ENCODE data around the gene ADCY7. TPM values are rescaled to one million over a fixed set of nuclear protein-coding genes. Genes with fewer than 3 reads are reported as not detected.

Gene ADCY7
- total RNA-seq, 1 donor from 2014 or later, result 30.3 TPM

DNA sequence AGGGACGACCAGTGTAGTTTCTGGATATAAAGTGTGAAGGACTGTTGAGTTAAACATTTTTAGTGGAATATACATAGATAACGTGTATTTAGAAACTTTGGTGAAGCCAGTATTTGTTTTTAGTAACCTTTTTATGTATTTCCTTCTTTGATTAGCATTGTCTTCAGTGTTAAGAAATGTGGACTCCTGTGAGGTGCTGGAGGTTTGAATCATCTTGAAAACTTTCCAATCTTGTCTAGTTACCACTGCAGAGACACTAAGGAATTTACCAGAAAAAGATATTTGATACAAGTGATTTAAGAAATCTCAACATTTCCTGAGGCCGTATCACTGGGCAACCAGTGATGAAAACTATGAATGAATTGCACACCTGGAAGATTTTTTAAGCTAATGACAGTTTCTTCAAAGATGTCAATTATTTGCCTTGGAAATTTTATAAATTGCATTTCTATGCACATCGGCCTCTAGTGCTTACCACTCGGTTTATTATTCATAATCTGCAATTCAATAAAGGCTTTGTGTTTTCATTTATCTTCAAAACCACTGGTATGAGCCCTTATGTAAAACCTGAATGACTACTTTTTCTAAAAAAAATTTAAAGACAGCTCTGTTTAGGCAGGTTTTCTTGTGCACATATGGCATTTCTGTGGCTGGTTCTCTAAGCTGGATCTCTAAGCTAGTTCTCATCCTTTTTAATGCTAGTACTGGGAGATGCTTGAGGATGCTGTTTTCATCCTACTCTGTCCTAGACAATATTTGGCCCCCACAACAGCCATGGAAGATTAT lies 31.4 kb upstream of the ADCY7 start:
- peak overlapping the region; percentile 25 for H3K4me2 ChIP-seq (ENCODE audit: low read length)
- no peaks in the 10 kb centered on the region for H3K36me3 ChIP-seq (ENCODE audit: insufficient read depth, low read length)
- Mint-ChIP-seq H3K27ac (ENCODE audit: unreplicated experiment) (peak overlapping the region; percentile 37), H3K9me3 (ENCODE audit: unreplicated experiment) (no peaks in the 10 kb centered on the region), H3K4me3 (ENCODE audit: unreplicated experiment) (no peak overlapping the region), H3K27me3 (ENCODE audit: low read depth, unreplicated experiment) (no peaks in the 10 kb centered on the region), H3K36me3 (ENCODE audit: low read depth, unreplicated experiment) (no peaks in the 10 kb centered on the region), H3K4me1 (ENCODE audit: low read depth, unreplicated experiment) (peaks cover 24% of the 10 kb centered on the region)
- H3K9ac ChIP-seq (ENCODE audit: low read length), result no peak overlapping the region
- DNase-seq (ENCODE audit: low read depth), result peak; percentile 75
- H3K79me2 ChIP-seq (ENCODE audit: insufficient read depth, low read length), result no peaks in the 10 kb centered on the region
- peak overlapping the region; percentile 37 for H3K27ac ChIP-seq (ENCODE audit: low read depth, low read length)
- peaks cover 18% of the 10 kb centered on the region for H3K4me1 ChIP-seq (ENCODE audit: insufficient read depth, low read length)
- no peak overlapping the region for H3K4me3 ChIP-seq (ENCODE audit: insufficient read depth, low read depth, low read length)
- no peaks in the 10 kb centered on the region for H3K9me3 ChIP-seq (ENCODE audit: insufficient read depth, low read depth, low read length)
- H4K20me1 ChIP-seq (ENCODE audit: insufficient read depth, low read length), result no peaks in the 10 kb centered on the region
- TF ChIP-seq EZH2 (IDR thresholded peaks at IDR 0.05; ENCODE audit: insufficient read depth, low read length), result no peak
- TF ChIP-seq, protein P1, sequence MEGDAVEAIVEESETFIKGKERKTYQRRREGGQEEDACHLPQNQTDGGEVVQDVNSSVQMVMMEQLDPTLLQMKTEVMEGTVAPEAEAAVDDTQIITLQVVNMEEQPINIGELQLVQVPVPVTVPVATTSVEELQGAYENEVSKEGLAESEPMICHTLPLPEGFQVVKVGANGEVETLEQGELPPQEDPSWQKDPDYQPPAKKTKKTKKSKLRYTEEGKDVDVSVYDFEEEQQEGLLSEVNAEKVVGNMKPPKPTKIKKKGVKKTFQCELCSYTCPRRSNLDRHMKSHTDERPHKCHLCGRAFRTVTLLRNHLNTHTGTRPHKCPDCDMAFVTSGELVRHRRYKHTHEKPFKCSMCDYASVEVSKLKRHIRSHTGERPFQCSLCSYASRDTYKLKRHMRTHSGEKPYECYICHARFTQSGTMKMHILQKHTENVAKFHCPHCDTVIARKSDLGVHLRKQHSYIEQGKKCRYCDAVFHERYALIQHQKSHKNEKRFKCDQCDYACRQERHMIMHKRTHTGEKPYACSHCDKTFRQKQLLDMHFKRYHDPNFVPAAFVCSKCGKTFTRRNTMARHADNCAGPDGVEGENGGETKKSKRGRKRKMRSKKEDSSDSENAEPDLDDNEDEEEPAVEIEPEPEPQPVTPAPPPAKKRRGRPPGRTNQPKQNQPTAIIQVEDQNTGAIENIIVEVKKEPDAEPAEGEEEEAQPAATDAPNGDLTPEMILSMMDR (IDR thresholded peaks at IDR 0.05; ENCODE audit: insufficient read depth, low read depth, low read length), result no peak
- H3K27me3 ChIP-seq (ENCODE audit: insufficient read depth, low read length), result no peaks in the 10 kb centered on the region
- no peak overlapping the region for H2AFZ ChIP-seq (ENCODE audit: low read depth, low read length)
- FAIRE-seq, result peak; percentile 65

DNA sequence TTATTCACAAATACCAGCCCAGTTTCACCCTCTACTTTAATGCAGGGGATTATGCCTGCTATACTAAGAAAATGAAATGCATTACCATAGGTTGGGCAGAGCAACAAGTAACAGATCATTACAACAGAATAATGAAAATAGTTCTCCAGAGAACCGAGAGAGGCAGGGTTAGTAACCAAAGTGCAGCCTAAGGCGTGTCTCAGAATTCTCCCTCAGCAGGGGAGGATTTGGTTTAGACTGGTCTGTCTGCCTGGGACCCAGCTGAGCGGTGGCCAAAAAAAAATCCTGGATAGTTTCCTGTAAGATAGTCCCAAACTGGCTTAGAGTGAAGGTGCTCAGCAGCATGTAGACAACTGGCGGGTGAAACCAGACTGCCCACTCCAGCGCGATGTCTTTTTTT lies 30.8 kb upstream of the ADCY7 start:
- no peak overlapping the region for H3K4me3 ChIP-seq (ENCODE audit: insufficient read depth, low read depth, low read length)
- no peak overlapping the region for H3K27ac ChIP-seq (ENCODE audit: low read depth, low read length)
- no peaks in the 10 kb centered on the region for H3K36me3 Mint-ChIP-seq (ENCODE audit: low read depth, unreplicated experiment)
- no peak for FAIRE-seq
- no peaks in the 10 kb centered on the region for H3K9me3 ChIP-seq (ENCODE audit: insufficient read depth, low read depth, low read length)
- H3K27me3 Mint-ChIP-seq (ENCODE audit: low read depth, unreplicated experiment), result no peaks in the 10 kb centered on the region
- H3K36me3 ChIP-seq (ENCODE audit: insufficient read depth, low read length), result no peaks in the 10 kb centered on the region
- no peak overlapping the region for H2AFZ ChIP-seq (ENCODE audit: low read depth, low read length)
- peak overlapping the region; percentile 37 for H3K27ac Mint-ChIP-seq (ENCODE audit: unreplicated experiment)
- no peaks in the 10 kb centered on the region for H4K20me1 ChIP-seq (ENCODE audit: insufficient read depth, low read length)
- H3K4me2 ChIP-seq (ENCODE audit: low read length), result peak overlapping the region; percentile 25
- TF ChIP-seq EZH2 (IDR thresholded peaks at IDR 0.05; ENCODE audit: insufficient read depth, low read length), result no peak
- peak; percentile 40 for DNase-seq (ENCODE audit: low read depth)
- H3K9me3 Mint-ChIP-seq (ENCODE audit: unreplicated experiment), result no peaks in the 10 kb centered on the region
- H3K4me1 ChIP-seq (ENCODE audit: insufficient read depth, low read length), result peaks cover 18% of the 10 kb centered on the region
- no peaks in the 10 kb centered on the region for H3K79me2 ChIP-seq (ENCODE audit: insufficient read depth, low read length)
- no peak overlapping the region for H3K9ac ChIP-seq (ENCODE audit: low read length)
- peaks cover 3% of the 10 kb centered on the region for H3K27me3 ChIP-seq (ENCODE audit: insufficient read depth, low read length)
- peaks cover 24% of the 10 kb centered on the region for H3K4me1 Mint-ChIP-seq (ENCODE audit: low read depth, unreplicated experiment)
- no peak overlapping the region for H3K4me3 Mint-ChIP-seq (ENCODE audit: unreplicated experiment)

DNA sequence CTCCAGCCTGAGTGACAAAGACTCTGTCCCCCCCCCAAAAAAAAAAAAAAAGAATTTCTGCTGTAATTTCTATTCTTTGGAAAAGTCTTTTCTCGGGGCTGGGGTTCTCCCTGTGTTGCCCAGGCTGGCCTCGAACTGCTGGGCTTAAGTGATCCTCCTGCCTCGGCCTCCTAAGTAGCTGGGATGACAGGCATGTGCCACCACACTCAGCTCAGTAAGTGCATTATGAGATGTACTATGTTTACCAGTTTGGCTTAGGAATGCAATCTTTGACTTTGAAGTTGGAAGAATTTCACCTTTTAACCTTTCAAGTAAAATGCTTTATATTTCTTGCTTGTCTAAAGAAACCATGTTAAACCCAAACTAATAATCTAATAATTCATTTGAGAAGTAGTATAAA lies 28.0 kb upstream of the ADCY7 start:
- FAIRE-seq, result no peak
- no peak overlapping the region for H3K4me3 Mint-ChIP-seq (ENCODE audit: unreplicated experiment)

More for the DNA sequence above, 28.0 kb upstream of the ADCY7 start:
- Histone ChIP-seq H3K9me3 (ENCODE audit: insufficient read depth, low read depth, low read length) (no peaks in the 10 kb centered on the region), H3K4me3 (ENCODE audit: insufficient read depth, low read depth, low read length) (no peak overlapping the region), H3K79me2 (ENCODE audit: insufficient read depth, low read length) (no peaks in the 10 kb centered on the region), H3K27me3 (ENCODE audit: insufficient read depth, low read length) (peaks cover 7% of the 10 kb centered on the region), H3K4me2 (ENCODE audit: low read length) (no peak overlapping the region), H4K20me1 (ENCODE audit: insufficient read depth, low read length) (no peaks in the 10 kb centered on the region), H2AFZ (ENCODE audit: low read depth, low read length) (no peak overlapping the region), H3K4me1 (ENCODE audit: insufficient read depth, low read length) (peaks cover 18% of the 10 kb centered on the region), H3K36me3 (ENCODE audit: insufficient read depth, low read length) (no peaks in the 10 kb centered on the region), H3K9ac (ENCODE audit: low read length) (no peak overlapping the region), H3K27ac (ENCODE audit: low read depth, low read length) (no peak overlapping the region)
- no peak for TF ChIP-seq EZH2 (IDR thresholded peaks at IDR 0.05; ENCODE audit: insufficient read depth, low read length)
- TF ChIP-seq, protein P1 (IDR thresholded peaks at IDR 0.05; ENCODE audit: insufficient read depth, low read depth, low read length), result no peak
- Mint-ChIP-seq H3K27ac (ENCODE audit: unreplicated experiment) (no peak overlapping the region), H3K4me1 (ENCODE audit: low read depth, unreplicated experiment) (peaks cover 24% of the 10 kb centered on the region), H3K9me3 (ENCODE audit: unreplicated experiment) (no peaks in the 10 kb centered on the region), H3K36me3 (ENCODE audit: low read depth, unreplicated experiment) (no peaks in the 10 kb centered on the region), H3K27me3 (ENCODE audit: low read depth, unreplicated experiment) (no peaks in the 10 kb centered on the region)
- no peak for DNase-seq (ENCODE audit: low read depth)
